GM21576 (cell line): Measurements from ENCODE around the gene PPP1R14C.
"Not testable (repeated sequence)": the region's sequence is repeated elsewhere in the genome, so short reads cannot be mapped to it uniquely, and the experiment has no call there.

Experiments
- ATAC-seq: cut with Tn5 transposase; IDR thresholded peaks from one replicate; pipeline ENCODE4 v1.9.1; 2021; ENCODE audit warnings: mild to moderate bottlenecking, moderate library complexity; ENCODE audit not compliant: unreplicated experiment

Gene PPP1R14C

GRCh38 chr6:150212778-150213177 is 69.9 kb downstream of the PPP1R14C start:
- no peak for ATAC-seq

- no peak for ATAC-seq
These were observed 70.5 kb downstream of the PPP1R14C start for GRCh38 chr6:150213301-150213700.

- no peak for ATAC-seq
These were observed 71.5 kb downstream of the PPP1R14C start for GRCh38 chr6:150214310-150214709.

- ATAC-seq = no peak
These were observed 78.0 kb downstream of the PPP1R14C start for GRCh38 chr6:150220634-150221551.

- ATAC-seq = no peak
These were observed 82.0 kb downstream of the PPP1R14C start for GRCh38 chr6:150224820-150225219.

- no peak for ATAC-seq
These were observed 84.4 kb downstream of the PPP1R14C start for GRCh38 chr6:150227281-150227680.

- ATAC-seq = no peak
These were observed 85.4 kb downstream of the PPP1R14C start for GRCh38 chr6:150228072-150228733.

GRCh38 chr6:150229436-150230163 is 86.8 kb downstream of the PPP1R14C start:
- ATAC-seq = no peak

- no peak for ATAC-seq
These were observed 87.3 kb downstream of the PPP1R14C start for GRCh38 chr6:150230164-150230561.

- no peak for ATAC-seq
These were observed 88.1 kb downstream of the PPP1R14C start for GRCh38 chr6:150230832-150231524.

- no peak for ATAC-seq
These were observed 88.6 kb downstream of the PPP1R14C start for GRCh38 chr6:150231525-150231850.

GRCh38 chr6:150233843-150234269 is 91.0 kb downstream of the PPP1R14C start:
- ATAC-seq = no peak

- ATAC-seq = no peak
These were observed 92.4 kb downstream of the PPP1R14C start for GRCh38 chr6:150235218-150235617.

GRCh38 chr6:150236114-150236513 is 93.3 kb downstream of the PPP1R14C start:
- ATAC-seq = no peak

- ATAC-seq = no peak
These were observed 93.7 kb downstream of the PPP1R14C start for GRCh38 chr6:150236544-150236943.

GRCh38 chr6:150237626-150238025 is 94.8 kb downstream of the PPP1R14C start:
- no peak for ATAC-seq

GRCh38 chr6:150238336-150238741 is 95.5 kb downstream of the PPP1R14C start:
- no peak for ATAC-seq

- ATAC-seq = no peak
These were observed 96.1 kb downstream of the PPP1R14C start for GRCh38 chr6:150238846-150239407.

- ATAC-seq = not testable (repeated sequence)
These were observed 98.9 kb downstream of the PPP1R14C start for GRCh38 chr6:150241756-150242155.

GRCh38 chr6:150243620-150244314 is 100.9 kb downstream of the PPP1R14C start:
- no peak for ATAC-seq
